WTC11 (cell line): ENCODE measurements around the gene CEP85L. TPM values are rescaled to one million over a fixed set of nuclear protein-coding genes. Genes with fewer than 3 reads are reported as not detected.

ENCODE experiments used
- ATAC-seq: fragments of 200-7000 bp; cut with Tn5 transposase; 2 replicates; pipeline ENCODE4 v1.10.0; 2021; ENCODE audit warnings: mild to moderate bottlenecking, moderate library complexity
- CTCF ChIA-PET: fragments of 300-600 bp; sonication (Branson Sonifier 250); formaldehyde crosslinking; loops from one replicate; lab custom pipeline; 2021; ENCODE audit warnings: antibody characterized with exemption; lab: Charles Lee
- POLR2A ChIA-PET: fragments of 350-600 bp; sonication (Branson Sonifier 250); formaldehyde crosslinking; loops from one replicate; lab custom pipeline; 2021; ENCODE audit warnings: antibody characterized with exemption; lab: Charles Lee
- DNase-seq: peaks from one replicate; pipeline ENCODE4 v3.0.0; 2021; ENCODE audit warnings: low spot score
- H3K27ac Mint-ChIP-seq: 2 replicates; pipeline ENCODE4 v1.8.0; 2021; ENCODE audit warnings: mixed read lengths
- H3K27me3 Mint-ChIP-seq: 2 replicates; pipeline ENCODE4 v1.8.0; 2021; ENCODE audit warnings: low read depth, mild to moderate bottlenecking, moderate library complexity, mixed read lengths
- H3K36me3 Mint-ChIP-seq: 2 replicates; pipeline ENCODE4 v1.8.0; 2021; ENCODE audit warnings: mixed read lengths
- H3K4me1 Mint-ChIP-seq: 2 replicates; pipeline ENCODE4 v1.8.0; 2022; ENCODE audit warnings: mixed read lengths
- H3K4me3 Mint-ChIP-seq: 2 replicates; pipeline ENCODE4 v1.8.0; 2021; ENCODE audit warnings: mild to moderate bottlenecking, moderate library complexity, mixed read lengths
- H3K9me3 Mint-ChIP-seq: 2 replicates; pipeline ENCODE4 v1.8.0; 2021; ENCODE audit warnings: mixed read lengths
- AFF4 ChIP-seq: sonication (generic); formaldehyde crosslinking; IDR thresholded peaks from 2 replicates; pipeline ENCODE4 v1.8.1; 2023; ENCODE audit warnings: mild to moderate bottlenecking, missing genetic modification reagents, borderline replicate concordance
- ATF1 ChIP-seq: sonication (generic); formaldehyde crosslinking; IDR thresholded peaks from 2 replicates; pipeline ENCODE4 v1.8.1; 2023; ENCODE audit warnings: mild to moderate bottlenecking, moderate library complexity, missing genetic modification reagents
- E2F4 ChIP-seq: sonication (generic); formaldehyde crosslinking; IDR thresholded peaks from 2 replicates; pipeline ENCODE4 v1.8.1; 2022; ENCODE audit warnings: low read depth, mild to moderate bottlenecking, moderate library complexity, missing genetic modification reagents, borderline replicate concordance
- ERG ChIP-seq: fragments of 250-450 bp; sonication (Bioruptor Pico); IDR thresholded peaks from 2 replicates; pipeline ENCODE4 v1.8.0; 2021; ENCODE audit warnings: mild to moderate bottlenecking
- GRHL2 ChIP-seq: fragments of 250-450 bp; sonication (Bioruptor Pico); IDR thresholded peaks from 2 replicates; pipeline ENCODE4 v1.8.0; 2022; ENCODE audit warnings: mild to moderate bottlenecking, moderate library complexity; ENCODE audit not compliant: insufficient replicate concordance, severe bottlenecking
- HMGA2 ChIP-seq: fragments of 250-450 bp; sonication (Bioruptor Pico); IDR thresholded peaks from 2 replicates; pipeline ENCODE4 v1.4.0; 2021; ENCODE audit warnings: mild to moderate bottlenecking, moderate library complexity
- MAX ChIP-seq: sonication (generic); formaldehyde crosslinking; IDR thresholded peaks from 2 replicates; pipeline ENCODE4 v1.8.0; 2022; ENCODE audit warnings: mild to moderate bottlenecking, missing genetic modification reagents
- NFE2L1 ChIP-seq: sonication (generic); formaldehyde crosslinking; IDR thresholded peaks from 2 replicates; pipeline ENCODE4 v1.8.1; 2023; ENCODE audit warnings: missing genetic modification reagents
- NR1H2 ChIP-seq: sonication (generic); formaldehyde crosslinking; IDR thresholded peaks from 2 replicates; pipeline ENCODE4 v1.9.0; 2021; ENCODE audit warnings: mild to moderate bottlenecking, moderate library complexity, missing genetic modification reagents
- NR3C1 ChIP-seq: sonication (generic); formaldehyde crosslinking; conservative IDR thresholded peaks from 2 replicates; pipeline ENCODE4 v1.8.1; 2023; ENCODE audit warnings: low read depth, mild to moderate bottlenecking, missing genetic modification reagents
- ZBTB43 ChIP-seq: sonication (generic); formaldehyde crosslinking; IDR thresholded peaks from 2 replicates; pipeline ENCODE4 v1.8.1; 2023; ENCODE audit warnings: mild to moderate bottlenecking, missing genetic modification reagents
- ZNF138 ChIP-seq: sonication (generic); formaldehyde crosslinking; conservative IDR thresholded peaks from 2 replicates; pipeline ENCODE4 v1.8.1; 2022; ENCODE audit warnings: mild to moderate bottlenecking, moderate library complexity, missing genetic modification reagents
- ZNF423 ChIP-seq: fragments of 250-450 bp; sonication (Bioruptor Pico); IDR thresholded peaks from 2 replicates; pipeline ENCODE4 v2.1.2; 2022; ENCODE audit warnings: mild to moderate bottlenecking, moderate library complexity
- ZNF532 ChIP-seq: fragments of 250-450 bp; sonication (Bioruptor Pico); IDR thresholded peaks from 2 replicates; pipeline ENCODE4 v1.9.0; 2021; ENCODE audit warnings: mild to moderate bottlenecking, borderline replicate concordance
- total RNA-seq: library from RNA; stranded (reverse); gene quantifications from 3 replicates; pipeline ENCODE4 v1.2.3, GENCODE V29; 2021

The CEP85L gene
- total RNA-seq, 1 experiment from 2014 or later: 32.5 TPM

GRCh38 chr6:118591897-118592296 is 59.5 kb downstream of the CEP85L start:
- Mint-ChIP-seq H3K4me1 (peaks cover 33% of the 10 kb centered on the region), H3K27me3 (no peaks in the 10 kb centered on the region), H3K27ac (no peak overlapping the region), H3K9me3 (peaks cover 3% of the 10 kb centered on the region; the same call in 1 of the 2 replicates), H3K4me3 (no peak overlapping the region), H3K36me3 (no peaks in the 10 kb centered on the region)
- POLR2A ChIA-PET: no interaction called here
- CTCF ChIA-PET: interaction anchor here (0.6 kb wide), 1 partner anchor 11 kb away, joined by 4 read pairs; no protein-coding TSS in a partner anchor
- no peak for DNase-seq
- ATAC-seq: no peak
- no peak for TF ChIP-seq ZNF532
- TF ChIP-seq ZNF138 (CRISPR knock-in tag): no peak
- TF ChIP-seq HMGA2 (CRISPR knock-in tag): no peak
- TF ChIP-seq NR1H2 (CRISPR knock-in tag): no peak
- no peak for TF ChIP-seq GRHL2
- TF ChIP-seq MAX (CRISPR knock-in tag): no peak
- no peak for TF ChIP-seq ERG (CRISPR knock-in tag)
- TF ChIP-seq ZBTB43 (CRISPR knock-in tag): no peak
- TF ChIP-seq NR3C1: no peak
- no peak for TF ChIP-seq AFF4 (CRISPR knock-in tag)
- no peak for TF ChIP-seq ZNF423 (CRISPR knock-in tag)
- TF ChIP-seq ATF1 (CRISPR knock-in tag): no peak
- no peak for TF ChIP-seq NFE2L1 (CRISPR knock-in tag)
- TF ChIP-seq E2F4 (CRISPR knock-in tag): no peak
